Breast epithelium (tissue), 3 donors: ENCODE data around the gene TMEM208.

Experiments
- CTCF ChIP-seq, 3 donors: fragments of 450-650 bp; IDR thresholded peaks; one replicate each; pipeline ENCODE4 v1.5.1; 2016 to 2017; ENCODE audit warnings: antibody characterized with exemption in 3 of 3, mild to moderate bottlenecking in 3 of 3, moderate library complexity in 3 of 3
- POLR2A ChIP-seq: fragments of 450-650 bp; IDR thresholded peaks from one replicate; pipeline ENCODE4 v1.6.1; 2016; ENCODE audit warnings: antibody characterized with exemption, mild to moderate bottlenecking, moderate library complexity

DNA sequence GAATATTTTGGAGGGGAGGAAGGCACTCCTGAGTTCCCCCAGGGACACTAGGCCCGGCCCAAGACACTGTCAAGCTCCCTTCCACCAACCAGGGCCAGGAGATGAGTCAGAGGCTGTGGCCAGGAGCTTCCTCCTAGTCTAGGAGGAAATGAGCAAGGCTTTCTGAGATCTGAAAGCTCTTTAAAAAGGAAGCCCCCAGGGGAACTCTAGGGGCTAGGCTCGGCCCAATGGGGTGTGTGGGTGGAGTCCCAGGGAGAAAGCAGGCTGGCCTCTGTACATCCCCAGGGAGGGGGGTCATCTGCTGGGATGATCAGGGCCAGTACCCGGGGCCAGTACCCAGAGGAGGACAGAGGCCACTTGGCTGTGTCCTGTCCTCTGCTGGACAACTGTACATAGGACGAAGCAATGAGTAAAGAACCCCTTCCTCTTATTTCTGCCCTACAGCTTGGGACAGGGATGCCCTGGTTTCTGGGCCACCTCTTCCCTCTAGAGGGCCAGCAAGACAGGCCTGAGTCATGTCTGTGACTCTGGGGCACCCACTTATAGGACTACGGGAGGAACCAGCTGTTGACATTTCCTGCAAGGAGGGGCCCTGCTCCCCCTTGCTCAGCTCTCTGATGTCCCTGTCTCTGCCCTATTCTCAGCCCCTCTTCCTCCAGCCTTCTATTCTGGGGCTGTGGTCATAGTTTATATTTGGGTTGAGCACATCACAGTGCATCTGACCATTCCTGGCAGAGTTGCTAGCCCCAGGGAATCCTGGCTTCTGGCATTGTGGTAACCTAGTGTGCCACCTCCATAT, 17.7 kb downstream of the TMEM208 start:
- no peak for TF ChIP-seq POLR2A
- no peak for TF ChIP-seq CTCF (IDR thresholded peaks at IDR 0.05)
